ENCODE results near the gene CAV1. TPM values are rescaled to one million over a fixed set of nuclear protein-coding genes. Genes with fewer than 3 reads are reported as not detected.

Gene CAV1
- total and polyA plus RNA-seq, 2 of the 13 experiments (the other 11 are each of a cell fraction or from before 2014, with no cell fraction given) = 0.40 TPM; not detected in 1

- TF ChIP-seq ZNF407 (CRISPR knock-in tag; IDR thresholded peaks at IDR 0.05; ENCODE audit: not compliant biosample characterization) (no peak), SMARCE1 (IDR thresholded peaks at IDR 0.05; ENCODE audit: borderline replicate concordance) (no peak), ZNF383 (CRISPR knock-in tag; IDR thresholded peaks at IDR 0.05; ENCODE audit: borderline replicate concordance) (no peak), HOXA5 (CRISPR knock-in tag; IDR thresholded peaks at IDR 0.05) (no peak)
These were observed 2.6 kb upstream of the CAV1 start (continued) for GRCh38 chr7:116522247-116522646.

GRCh38 chr7:116524221-116524608 is 621 bp upstream of the CAV1 start:
- no peak for ATAC-seq
- no peak overlapping the region for H2AFZ ChIP-seq (ENCODE audit: low read length)
- POLR2A ChIA-PET = no interaction called here

More at GRCh38 chr7:116524221-116524608, 621 bp upstream of the CAV1 start:
- Histone ChIP-seq H3K27ac (ENCODE audit: extremely low read length, insufficient read depth, low read length) (no peak overlapping the region), H3K4me2 (ENCODE audit: low read depth, low read length) (no peak overlapping the region), H3K4me1 (ENCODE audit: insufficient read depth, low read length) (peaks cover 21% of the 10 kb centered on the region), H3K9me3 (ENCODE audit: low read length) (no peaks in the 10 kb centered on the region), H3K79me2 (ENCODE audit: insufficient read depth, low read length) (no peaks in the 10 kb centered on the region), H4K20me1 (ENCODE audit: insufficient read depth, low read length) (no peaks in the 10 kb centered on the region), H3K36me3 (replicated peaks in 1 of 2; ENCODE audit: control insufficient read depth in 1 of 2, insufficient read depth in 2 of 2, low read length in 2 of 2) (no peaks in the 10 kb centered on the region), H3K9ac (ENCODE audit: insufficient read depth, low read depth, low read length) (no peak overlapping the region), H3K4me3 (replicated peaks in 1 of 3; ENCODE audit: insufficient read depth in 1 of 3, low read depth in 2 of 3, low read length in 3 of 3) (peak overlapping the region in 1 of 3 experiments; percentile 70; a peak in 1 of 6 replicates), H3K27me3 (ENCODE audit: control insufficient read depth in 1 of 2, insufficient read depth in 2 of 2, low read length in 2 of 2) (peaks cover 9 to 48% of the 10 kb centered on the region in 2 experiments)
- no TSS peak for BruUV-seq (replicated peaks)
- TF ChIP-seq, protein P1, sequence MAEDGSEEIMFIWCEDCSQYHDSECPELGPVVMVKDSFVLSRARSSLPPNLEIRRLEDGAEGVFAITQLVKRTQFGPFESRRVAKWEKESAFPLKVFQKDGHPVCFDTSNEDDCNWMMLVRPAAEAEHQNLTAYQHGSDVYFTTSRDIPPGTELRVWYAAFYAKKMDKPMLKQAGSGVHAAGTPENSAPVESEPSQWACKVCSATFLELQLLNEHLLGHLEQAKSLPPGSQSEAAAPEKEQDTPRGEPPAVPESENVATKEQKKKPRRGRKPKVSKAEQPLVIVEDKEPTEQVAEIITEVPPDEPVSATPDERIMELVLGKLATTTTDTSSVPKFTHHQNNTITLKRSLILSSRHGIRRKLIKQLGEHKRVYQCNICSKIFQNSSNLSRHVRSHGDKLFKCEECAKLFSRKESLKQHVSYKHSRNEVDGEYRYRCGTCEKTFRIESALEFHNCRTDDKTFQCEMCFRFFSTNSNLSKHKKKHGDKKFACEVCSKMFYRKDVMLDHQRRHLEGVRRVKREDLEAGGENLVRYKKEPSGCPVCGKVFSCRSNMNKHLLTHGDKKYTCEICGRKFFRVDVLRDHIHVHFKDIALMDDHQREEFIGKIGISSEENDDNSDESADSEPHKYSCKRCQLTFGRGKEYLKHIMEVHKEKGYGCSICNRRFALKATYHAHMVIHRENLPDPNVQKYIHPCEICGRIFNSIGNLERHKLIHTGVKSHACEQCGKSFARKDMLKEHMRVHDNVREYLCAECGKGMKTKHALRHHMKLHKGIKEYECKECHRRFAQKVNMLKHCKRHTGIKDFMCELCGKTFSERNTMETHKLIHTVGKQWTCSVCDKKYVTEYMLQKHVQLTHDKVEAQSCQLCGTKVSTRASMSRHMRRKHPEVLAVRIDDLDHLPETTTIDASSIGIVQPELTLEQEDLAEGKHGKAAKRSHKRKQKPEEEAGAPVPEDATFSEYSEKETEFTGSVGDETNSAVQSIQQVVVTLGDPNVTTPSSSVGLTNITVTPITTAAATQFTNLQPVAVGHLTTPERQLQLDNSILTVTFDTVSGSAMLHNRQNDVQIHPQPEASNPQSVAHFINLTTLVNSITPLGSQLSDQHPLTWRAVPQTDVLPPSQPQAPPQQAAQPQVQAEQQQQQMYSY (CRISPR knock-in tag; IDR thresholded peaks at IDR 0.05) = no peak
- TF ChIP-seq ZNF432 (CRISPR knock-in tag; IDR thresholded peaks at IDR 0.05; ENCODE audit: borderline replicate concordance) (no peak), TSC22D2 (CRISPR knock-in tag; IDR thresholded peaks at IDR 0.05; ENCODE audit: borderline replicate concordance) (no peak)
- CTCF ChIA-PET (ENCODE audit: low intra/inter-chr PET ratio, low total read pairs) = no interaction called here
- intact Hi-C loops (cut with micrococcal nuclease; ENCODE audit: unreplicated experiment) = loop anchor here (10.0 kb wide), 2 partner anchors 281 to 359 kb away; no protein-coding TSS in a partner anchor
- 39% methylated on average over 8 of the region's 10 CpGs for WGBS (ENCODE audit: low lambda C conversion rate)
- DNase-seq (ENCODE audit: low spot score) (no peak), FAIRE-seq (no peak)
- in situ Hi-C loops (cut with HindIII; ENCODE audit: extremely low pct_ligation_motif_present, low pct_unique_long_range_greater_than_20kb) = loop anchor here (10.0 kb wide), 1 partner anchor 349 kb away; no protein-coding TSS in a partner anchor

Data from HepG2 (cell line).